HAP-1 (cell line): ENCODE results near the gene NPC1L1.
"Not testable (repeated sequence)": the region's sequence is repeated elsewhere in the genome, so short reads cannot be mapped to it uniquely, and the experiment has no call there.

ENCODE experiments used
- DNase-seq, 2 experiments: peaks; one replicate each; pipeline ENCODE4 v3.0.0-alpha.2; 2016 to 2020; ENCODE audit warnings: low spot score in 2 of 2
- H3K27me3 ChIP-seq: fragments of 250-450 bp; sonication (Bioruptor Pico); 2 replicates; pipeline ENCODE4 v1.5.1; 2020; ENCODE audit warnings: low read depth, mild to moderate bottlenecking, moderate library complexity
- H3K36me3 ChIP-seq: fragments of 250-450 bp; sonication (Bioruptor Pico); replicated peaks from 2 replicates; pipeline ENCODE4 v1.5.1; 2020; ENCODE audit warnings: mild to moderate bottlenecking
- H3K4me1 ChIP-seq: fragments of 250-450 bp; sonication (Bioruptor Pico); 2 replicates; pipeline ENCODE4 v1.5.1; 2020; ENCODE audit warnings: mild to moderate bottlenecking
- H3K4me3 ChIP-seq: fragments of 250-450 bp; sonication (Bioruptor Pico); 2 replicates; pipeline ENCODE4 v1.5.1; 2020; ENCODE audit warnings: mild to moderate bottlenecking, moderate library complexity
- H3K9me3 ChIP-seq: fragments of 250-450 bp; sonication (Bioruptor Pico); 2 replicates; pipeline ENCODE4 v1.5.1; 2020; ENCODE audit warnings: mild to moderate bottlenecking, moderate library complexity
- in situ Hi-C: fragments of 300-500 bp; cut with MboI; formaldehyde crosslinking; loops from 3 replicates; pipeline ENCODE4 v1.14.3; 2020; ENCODE audit warnings: low sequenced_read_pairs, inconsistent platforms, mixed read lengths

NPC1L1 gene

DNA sequence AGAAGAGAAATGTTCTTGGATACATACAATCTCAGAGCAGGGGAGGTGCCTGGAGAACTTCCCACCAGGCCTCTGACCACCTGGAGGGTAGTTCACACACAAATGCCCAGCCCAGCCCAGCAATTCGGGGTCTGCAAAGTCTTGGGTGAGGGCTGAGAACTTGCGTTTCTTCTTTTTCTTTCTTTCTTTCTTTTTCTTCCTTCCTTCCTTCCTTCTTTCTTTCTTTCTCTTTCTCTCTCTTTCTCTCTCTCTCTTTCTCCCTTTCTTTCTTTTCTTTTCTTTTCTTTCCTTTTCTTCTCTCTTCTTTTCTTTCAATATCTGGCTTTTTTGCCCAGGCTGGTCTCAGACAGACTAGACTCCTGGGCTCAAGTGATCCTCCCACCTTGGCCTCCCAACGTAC, 22.4 kb downstream of the NPC1L1 start:
- Histone ChIP-seq H3K9me3 (no peaks in the 10 kb centered on the region), H3K4me1 (no peaks in the 10 kb centered on the region), H3K36me3 (no peaks in the 10 kb centered on the region), H3K27me3 (0 out of 2 replicates have a peak, but pooled peaks cover 3% of the 10 kb centered on the region), H3K4me3 (no peak overlapping the region)
- in situ Hi-C loops: no loop called here
- no peak for DNase-seq

DNA sequence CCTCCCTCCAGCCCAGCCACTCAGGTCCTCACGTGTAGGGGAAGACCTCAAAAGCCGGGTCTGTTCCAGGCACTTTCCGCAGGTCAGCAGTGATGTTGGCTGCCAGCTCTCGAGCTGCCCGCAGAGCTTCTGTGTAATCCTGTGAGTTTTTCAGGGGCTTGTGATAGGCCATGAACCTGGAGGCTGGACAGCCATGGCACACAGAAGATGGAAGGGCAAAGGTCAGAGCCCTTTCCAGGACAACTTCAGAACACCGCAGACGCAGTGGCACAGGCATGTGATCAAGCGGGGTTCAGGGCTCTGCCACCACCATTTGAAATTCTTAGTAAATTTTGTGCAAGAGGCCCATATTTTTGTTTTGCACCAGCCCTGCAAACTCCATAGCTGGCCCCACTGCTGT, 24.0 kb downstream of the NPC1L1 start:
- in situ Hi-C loops: no loop called here
- DNase-seq: no peak
- no peaks in the 10 kb centered on the region for H3K4me1 ChIP-seq
- no peaks in the 10 kb centered on the region for H3K27me3 ChIP-seq
- H3K36me3 ChIP-seq: no peaks in the 10 kb centered on the region
- H3K9me3 ChIP-seq: no peaks in the 10 kb centered on the region
- H3K4me3 ChIP-seq: no peak overlapping the region

GRCh38 chr7:44515590-44516268, 25.4 kb downstream of the NPC1L1 start:
- no peaks in the 10 kb centered on the region for H3K36me3 ChIP-seq
- H3K27me3 ChIP-seq: no peaks in the 10 kb centered on the region
- H3K4me1 ChIP-seq: no peaks in the 10 kb centered on the region
- DNase-seq: no peak
- H3K9me3 ChIP-seq: no peaks in the 10 kb centered on the region
- in situ Hi-C loops: no loop called here
- no peak overlapping the region for H3K4me3 ChIP-seq

GRCh38 chr7:44512736-44513135, 28.4 kb downstream of the NPC1L1 start:
- no peak overlapping the region for H3K4me3 ChIP-seq
- DNase-seq: no peak
- H3K36me3 ChIP-seq: no peaks in the 10 kb centered on the region
- H3K9me3 ChIP-seq: no peaks in the 10 kb centered on the region
- no peaks in the 10 kb centered on the region for H3K4me1 ChIP-seq
- in situ Hi-C loops: no loop called here
- no peaks in the 10 kb centered on the region for H3K27me3 ChIP-seq

- in situ Hi-C loops: no loop called here
- no peaks in the 10 kb centered on the region for H3K36me3 ChIP-seq
These were observed 29.2 kb downstream of the NPC1L1 start for GRCh38 chr7:44511863-44512468.

GRCh38 chr7:44511236-44511635, 29.9 kb downstream of the NPC1L1 start:
- no peak for DNase-seq
- Histone ChIP-seq H3K9me3 (no peaks in the 10 kb centered on the region), H3K4me1 (no peaks in the 10 kb centered on the region), H3K4me3 (no peak overlapping the region), H3K27me3 (no peaks in the 10 kb centered on the region), H3K36me3 (no peaks in the 10 kb centered on the region)
- in situ Hi-C loops: no loop called here

More at GRCh38 chr7:44511863-44512468, 29.2 kb downstream of the NPC1L1 start:
- Histone ChIP-seq H3K4me3 (no peak overlapping the region), H3K9me3 (no peaks in the 10 kb centered on the region), H3K27me3 (no peaks in the 10 kb centered on the region), H3K4me1 (no peaks in the 10 kb centered on the region)
- no peak for DNase-seq

DNA sequence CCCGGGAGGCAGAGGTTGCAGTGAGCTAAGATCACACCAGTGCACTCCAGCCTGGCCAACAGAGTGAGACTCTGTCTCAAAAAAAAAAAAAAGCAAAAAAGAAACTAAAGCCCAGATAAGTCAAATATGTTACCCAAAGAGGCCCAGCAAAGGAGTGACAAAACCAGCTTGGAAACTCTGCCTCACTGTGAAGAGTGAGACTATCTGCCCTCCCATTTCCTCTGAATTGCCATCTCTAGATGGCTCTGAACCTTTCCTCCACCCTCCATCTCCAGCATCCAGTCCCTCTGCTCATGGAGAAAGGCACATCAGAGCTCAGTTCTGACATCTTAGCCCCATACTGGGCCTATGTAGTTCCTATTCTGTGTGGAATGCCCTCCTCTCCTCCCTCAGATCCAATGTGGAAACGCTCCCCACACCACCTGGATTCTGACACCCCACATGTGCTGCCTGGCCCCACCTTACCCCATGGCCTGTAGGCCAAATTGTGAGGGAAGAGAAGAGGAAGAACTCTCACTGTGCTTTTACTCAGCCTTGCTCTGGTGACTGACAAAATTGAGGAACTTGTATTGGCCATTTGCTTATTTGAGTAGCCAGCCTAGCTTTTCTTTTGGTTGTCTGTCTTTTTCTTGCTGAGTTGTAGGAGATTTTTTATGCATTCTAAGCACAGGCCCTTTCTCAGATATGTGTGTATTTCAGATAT, 32.7 kb downstream of the NPC1L1 start:
- no peak for DNase-seq
- Histone ChIP-seq H3K4me1 (no peaks in the 10 kb centered on the region), H3K4me3 (no peak overlapping the region), H3K36me3 (no peaks in the 10 kb centered on the region), H3K27me3 (peaks cover 2% of the 10 kb centered on the region; the same call in 1 of the 2 replicates), H3K9me3 (no peaks in the 10 kb centered on the region)
- in situ Hi-C loops: no loop called here

- H3K9me3 ChIP-seq, in situ Hi-C loops, DNase-seq, H3K36me3 ChIP-seq, H3K4me1 ChIP-seq, H3K27me3 ChIP-seq, H3K4me3 ChIP-seq: not testable (repeated sequence)
These were observed 34.4 kb downstream of the NPC1L1 start for GRCh38 chr7:44506592-44507288.

GRCh38 chr7:44505595-44505994, 35.5 kb downstream of the NPC1L1 start:
- no peak overlapping the region for H3K4me3 ChIP-seq
- H3K9me3 ChIP-seq: no peaks in the 10 kb centered on the region
- DNase-seq: no peak
- no peaks in the 10 kb centered on the region for H3K4me1 ChIP-seq
- in situ Hi-C loops: no loop called here
- H3K27me3 ChIP-seq: peaks cover 12% of the 10 kb centered on the region; the same call in 1 of the 2 replicates
- no peaks in the 10 kb centered on the region for H3K36me3 ChIP-seq

DNA sequence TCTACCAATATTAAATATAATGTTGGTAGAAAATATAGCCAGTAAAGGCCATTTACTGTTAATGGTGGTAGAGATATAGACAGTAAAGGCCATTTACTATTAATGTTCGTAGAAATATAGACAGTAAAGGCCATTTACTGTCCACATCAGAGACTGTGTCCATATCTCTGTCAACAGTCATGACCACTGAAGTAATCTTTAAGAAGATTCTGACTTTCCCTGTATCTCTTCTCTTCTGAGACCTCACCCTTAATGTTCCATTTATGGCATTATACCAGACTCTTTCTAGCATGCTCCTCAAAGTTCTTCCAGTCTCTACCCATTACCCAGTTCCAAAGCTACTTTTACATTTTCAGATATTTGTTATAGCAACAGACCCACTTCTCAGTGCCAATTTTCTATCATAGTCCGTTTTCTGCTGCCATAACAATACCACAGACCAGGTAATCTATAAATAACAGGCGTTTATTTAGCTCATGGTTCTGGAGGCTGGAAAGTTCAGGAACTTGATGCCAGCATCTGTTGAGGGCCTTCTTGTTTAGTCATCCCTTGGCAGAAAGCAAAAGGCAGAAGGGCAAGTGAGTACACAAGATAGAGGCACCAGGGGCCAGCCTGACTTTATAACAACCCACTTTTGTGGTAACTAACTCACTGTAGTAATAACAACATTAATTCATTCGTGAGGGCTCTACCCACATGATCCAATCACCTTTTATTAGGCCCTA, 42.7 kb downstream of the NPC1L1 start:
- no peak for DNase-seq
- peaks cover 9% of the 10 kb centered on the region; the same call in 1 of the 2 replicates for H3K27me3 ChIP-seq
- no peaks in the 10 kb centered on the region for H3K36me3 ChIP-seq
- H3K4me1 ChIP-seq: peaks cover 2% of the 10 kb centered on the region; the same call in 1 of the 2 replicates
- no peaks in the 10 kb centered on the region for H3K9me3 ChIP-seq
- no peak overlapping the region for H3K4me3 ChIP-seq
- in situ Hi-C loops: no loop called here

GRCh38 chr7:44497155-44498027, 43.7 kb downstream of the NPC1L1 start:
- no peaks in the 10 kb centered on the region for H3K9me3 ChIP-seq
- no peaks in the 10 kb centered on the region for H3K36me3 ChIP-seq
- peaks cover 2% of the 10 kb centered on the region; the same call in 1 of the 2 replicates for H3K4me1 ChIP-seq
- in situ Hi-C loops: no loop called here
- no peak for DNase-seq
- H3K4me3 ChIP-seq: no peak overlapping the region
- 0 out of 2 replicates have a peak, but pooled peaks cover 5% of the 10 kb centered on the region for H3K27me3 ChIP-seq

- H3K4me1 ChIP-seq: peaks cover 5% of the 10 kb centered on the region
- in situ Hi-C loops: no loop called here
- no peaks in the 10 kb centered on the region for H3K9me3 ChIP-seq
- H3K36me3 ChIP-seq: no peaks in the 10 kb centered on the region
- H3K27me3 ChIP-seq: 0 out of 2 replicates have a peak, but pooled peaks cover 3% of the 10 kb centered on the region
- H3K4me3 ChIP-seq: no peak overlapping the region
- no peak for DNase-seq
These were observed 44.7 kb downstream of the NPC1L1 start for GRCh38 chr7:44496385-44496784.
